GM23338 (cell line): ENCODE data around the gene TTC13.

Experiments
- CTCF ChIP-seq, 2 experiments: fragments of 200-600 bp in 1 of 2; sonication (generic) in 1 of 2; conservative IDR thresholded peaks; 2 replicates each; pipeline versions ENCODE4 v1.5.1 to v1.6.1; 2016 to 2017; ENCODE audit warnings: antibody characterized with exemption in 2 of 2, low read depth in 2 of 2, mild to moderate bottlenecking in 2 of 2, moderate library complexity in 1 of 2
- EZH2 ChIP-seq: fragments of 200-600 bp; sonication (generic); IDR thresholded peaks from one replicate; pipeline ENCODE4 v1.8.0; 2017; ENCODE audit warnings: antibody characterized with exemption, mild to moderate bottlenecking, low read depth; ENCODE audit not compliant: unreplicated experiment
- EZH2phosphoT487 ChIP-seq: fragments of 200-600 bp; sonication (generic); IDR thresholded peaks from one replicate; pipeline ENCODE4 v1.8.1; 2018; ENCODE audit warnings: antibody characterized with exemption; ENCODE audit not compliant: unreplicated experiment
- NANOG ChIP-seq: IDR thresholded peaks from 2 replicates; pipeline ENCODE4 v1.6.1; 2016; ENCODE audit warnings: antibody characterized with exemption, borderline replicate concordance
- POLR2AphosphoS5 ChIP-seq: IDR thresholded peaks from 2 replicates; pipeline ENCODE4 v1.6.1; 2016; ENCODE audit warnings: antibody characterized with exemption, low read depth
- REST ChIP-seq: IDR thresholded peaks from one replicate; pipeline ENCODE4 v1.6.1; 2018; ENCODE audit warnings: antibody characterized with exemption; ENCODE audit not compliant: unreplicated experiment
- ZNF331 ChIP-seq: fragments of 250-450 bp; sonication (Bioruptor Pico); IDR thresholded peaks from 2 replicates; pipeline ENCODE4 v1.5.0; 2020; ENCODE audit warnings: low read depth, mild to moderate bottlenecking, moderate library complexity

- TF ChIP-seq CTCF (conservative IDR thresholded peaks at IDR 0.05; ENCODE audit: low read depth in 2 of 2) (no peak), POLR2AphosphoS5 (no peak), NANOG (no peak), REST (no peak), EZH2phosphoT487 (no peak), EZH2 (no peak), ZNF331 (no peak)
Measured at GRCh38 chr1:230979389-230979716, 692 bp upstream of the TTC13 start.
